NCI-H2029 treated with DMSO at 0.1 percent for 48 hours (cell line): ENCODE measurements around the gene PDE11A.

ENCODE experiments used
- DNase-seq: peaks from one replicate; lab custom pipeline; 2025; lab: John Stamatoyannopoulos, UW

PDE11A gene

GRCh38 chr2:177597759-177598158, 474.8 kb downstream of the PDE11A start:
- no peak for DNase-seq

- no peak for DNase-seq
Observed at GRCh38 chr2:177596866-177597265, 475.7 kb downstream of the PDE11A start.

- no peak for DNase-seq
Observed at GRCh38 chr2:177595126-177595845, 477.3 kb downstream of the PDE11A start.

GRCh38 chr2:177593402-177593801, 479.2 kb downstream of the PDE11A start:
- DNase-seq = no peak

GRCh38 chr2:177592945-177593344, 479.6 kb downstream of the PDE11A start:
- no peak for DNase-seq

- no peak for DNase-seq
Observed at GRCh38 chr2:177592397-177592796, 480.2 kb downstream of the PDE11A start.

- DNase-seq = no peak
Observed at GRCh38 chr2:177589186-177589585, 483.4 kb downstream of the PDE11A start.

- DNase-seq = no peak
Observed at GRCh38 chr2:177588671-177589070, 483.9 kb downstream of the PDE11A start.

- no peak for DNase-seq
Observed at GRCh38 chr2:177587371-177587770, 485.2 kb downstream of the PDE11A start.

- DNase-seq = no peak
Observed at GRCh38 chr2:177586154-177586553, 486.4 kb downstream of the PDE11A start.

- peak; percentile 41 for DNase-seq
Observed at GRCh38 chr2:177585234-177585863, 487.2 kb downstream of the PDE11A start.

GRCh38 chr2:177584030-177584692, 488.4 kb downstream of the PDE11A start:
- DNase-seq = no peak

- no peak for DNase-seq
Observed at GRCh38 chr2:177582000-177582399, 490.6 kb downstream of the PDE11A start.

- no peak for DNase-seq
Observed at GRCh38 chr2:177579486-177580036, 493.0 kb downstream of the PDE11A start.

- DNase-seq = no peak
Observed at GRCh38 chr2:177578454-177578853, 494.1 kb downstream of the PDE11A start.

GRCh38 chr2:177577075-177577474, 495.5 kb downstream of the PDE11A start:
- no peak for DNase-seq

GRCh38 chr2:177575358-177575757, 497.2 kb downstream of the PDE11A start:
- no peak for DNase-seq

GRCh38 chr2:177574356-177574755, 498.2 kb downstream of the PDE11A start:
- no peak for DNase-seq
